HEK293T (cell line): ENCODE data around the gene TAT.

Source experiments
- CTCF ChIA-PET: fragments of 350-600 bp; formaldehyde crosslinking; extraction: SDS; loops from one replicate; lab custom pipeline; 2021; ENCODE audit warnings: antibody characterized with exemption, inconsistent platforms; lab: Yijun Ruan, JAX
- POLR2A ChIA-PET: fragments of 350-600 bp; formaldehyde crosslinking; extraction: SDS; loops from one replicate; lab custom pipeline; 2020; ENCODE audit warnings: antibody characterized with exemption, inconsistent platforms; lab: Yijun Ruan, JAX
- DNase-seq: peaks from one replicate; pipeline ENCODE4 v3.0.0; 2012; ENCODE audit warnings: mixed read lengths; ENCODE audit errors: extremely low spot score
- ARNT ChIP-seq: fragments of 450-650 bp; IDR thresholded peaks from 2 replicates; pipeline ENCODE4 v1.6.1; 2017; ENCODE audit warnings: mild to moderate bottlenecking
- BHLHE40 ChIP-seq: fragments of 450-650 bp; IDR thresholded peaks from 2 replicates; pipeline ENCODE4 v1.6.1; 2016; ENCODE audit warnings: mild to moderate bottlenecking, moderate library complexity, borderline replicate concordance
- CTBP1 ChIP-seq: fragments of 450-650 bp; IDR thresholded peaks from 2 replicates; pipeline ENCODE4 v1.6.1; 2016; ENCODE audit warnings: borderline replicate concordance
- ELF4 ChIP-seq: fragments of 450-650 bp; IDR thresholded peaks from 2 replicates; pipeline ENCODE4 v1.6.1; 2017; ENCODE audit warnings: antibody characterized with exemption
- FOXA1 ChIP-seq: fragments of 450-650 bp; IDR thresholded peaks from 2 replicates; pipeline ENCODE4 v1.6.1; 2016; ENCODE audit warnings: mild to moderate bottlenecking
- FOXK2 ChIP-seq: fragments of 450-650 bp; IDR thresholded peaks from 2 replicates; pipeline ENCODE4 v1.6.1; 2016; ENCODE audit warnings: mild to moderate bottlenecking
- FOXM1 ChIP-seq: fragments of 450-650 bp; IDR thresholded peaks from 2 replicates; pipeline ENCODE4 v1.6.1; 2017; ENCODE audit warnings: mild to moderate bottlenecking, borderline replicate concordance
- HDGF ChIP-seq: fragments of 450-650 bp; IDR thresholded peaks from 2 replicates; pipeline ENCODE4 v1.6.1; 2017; ENCODE audit warnings: antibody characterized with exemption, borderline replicate concordance
- L3MBTL2 ChIP-seq: fragments of 450-650 bp; conservative IDR thresholded peaks from 2 replicates; pipeline ENCODE4 v1.6.1; 2016; ENCODE audit warnings: mild to moderate bottlenecking
- LEF1 ChIP-seq: fragments of 450-650 bp; IDR thresholded peaks from 2 replicates; pipeline ENCODE4 v1.6.1; 2017; ENCODE audit warnings: mild to moderate bottlenecking, borderline replicate concordance
- NFRKB ChIP-seq: fragments of 450-650 bp; IDR thresholded peaks from 2 replicates; pipeline ENCODE4 v1.6.1; 2016; ENCODE audit warnings: mild to moderate bottlenecking, moderate library complexity
- SP1 ChIP-seq: fragments of 450-650 bp; IDR thresholded peaks from 2 replicates; pipeline ENCODE4 v1.6.1; 2017
- SUZ12 ChIP-seq: fragments of 450-650 bp; IDR thresholded peaks from 2 replicates; pipeline ENCODE4 v1.6.1; 2016; ENCODE audit warnings: mild to moderate bottlenecking
- TARDBP ChIP-seq: fragments of 450-650 bp; IDR thresholded peaks from 2 replicates; pipeline ENCODE4 v1.6.1; 2016
- ZNF384 ChIP-seq: fragments of 450-650 bp; IDR thresholded peaks from 2 replicates; pipeline ENCODE4 v1.6.1; 2016
- TF ChIP-seq, protein P1 (sequence below): fragments of 450-650 bp; IDR thresholded peaks from 2 replicates; pipeline ENCODE4 v1.6.1; 2016

TAT gene

GRCh38 chr16:71542377-71542776 lies 34.5 kb downstream of the TAT start:
- ChIA-PET POLR2A (interaction anchor here (0.6 kb wide), 1 partner anchor 69 kb away, joined by 3 read pairs; no protein-coding TSS in a partner anchor), CTCF (interaction anchor here (0.6 to 1.1 kb wide), 7 partner anchors 8 to 317 kb away, joined by 3 to 5 read pairs (median 3); partner anchors contain the start of gene CHST4)

GRCh38 chr16:71537643-71538042 lies 39.2 kb downstream of the TAT start:
- TF ChIP-seq FOXM1, result no peak
- no peak for TF ChIP-seq L3MBTL2
- CTCF ChIA-PET, result interaction anchor here (0.9 to 1.7 kb wide), 3 partner anchors 11 to 73 kb away, joined by 3 to 8 read pairs (median 5); partner anchors contain the start of gene CHST4

More at GRCh38 chr16:71542377-71542776, 34.5 kb downstream of the TAT start:
- DNase-seq, result peak; percentile 74
- no peak for TF ChIP-seq L3MBTL2
- no peak for TF ChIP-seq ZNF384
- TF ChIP-seq SP1, result no peak
- no peak for TF ChIP-seq FOXK2
- TF ChIP-seq LEF1, result no peak
- no peak for TF ChIP-seq FOXM1
- no peak for TF ChIP-seq ARNT
- TF ChIP-seq CTBP1, result no peak

DNA sequence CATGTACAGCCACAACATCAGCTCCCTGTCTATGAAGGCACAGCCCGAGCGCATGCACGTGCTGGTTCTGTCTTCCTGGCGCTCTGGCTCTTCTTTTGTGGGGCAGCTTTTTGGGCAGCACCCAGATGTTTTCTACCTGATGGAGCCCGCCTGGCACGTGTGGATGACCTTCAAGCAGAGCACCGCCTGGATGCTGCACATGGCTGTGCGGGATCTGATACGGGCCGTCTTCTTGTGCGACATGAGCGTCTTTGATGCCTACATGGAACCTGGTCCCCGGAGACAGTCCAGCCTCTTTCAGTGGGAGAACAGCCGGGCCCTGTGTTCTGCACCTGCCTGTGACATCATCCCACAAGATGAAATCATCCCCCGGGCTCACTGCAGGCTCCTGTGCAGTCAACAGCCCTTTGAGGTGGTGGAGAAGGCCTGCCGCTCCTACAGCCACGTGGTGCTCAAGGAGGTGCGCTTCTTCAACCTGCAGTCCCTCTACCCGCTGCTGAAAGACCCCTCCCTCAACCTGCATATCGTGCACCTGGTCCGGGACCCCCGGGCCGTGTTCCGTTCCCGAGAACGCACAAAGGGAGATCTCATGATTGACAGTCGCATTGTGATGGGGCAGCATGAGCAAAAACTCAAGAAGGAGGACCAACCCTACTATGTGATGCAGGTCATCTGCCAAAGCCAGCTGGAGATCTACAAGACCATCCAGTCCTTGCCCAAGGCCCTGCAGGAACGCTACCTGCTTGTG lies 40.0 kb downstream of the TAT start:
- DNase-seq, result no peak
- CTCF ChIA-PET, result interaction anchor here (1.5 kb wide), 1 partner anchor 57 kb away, joined by 3 read pairs; no protein-coding TSS in a partner anchor
- POLR2A ChIA-PET, result no interaction called here
- TF ChIP-seq, protein P1, sequence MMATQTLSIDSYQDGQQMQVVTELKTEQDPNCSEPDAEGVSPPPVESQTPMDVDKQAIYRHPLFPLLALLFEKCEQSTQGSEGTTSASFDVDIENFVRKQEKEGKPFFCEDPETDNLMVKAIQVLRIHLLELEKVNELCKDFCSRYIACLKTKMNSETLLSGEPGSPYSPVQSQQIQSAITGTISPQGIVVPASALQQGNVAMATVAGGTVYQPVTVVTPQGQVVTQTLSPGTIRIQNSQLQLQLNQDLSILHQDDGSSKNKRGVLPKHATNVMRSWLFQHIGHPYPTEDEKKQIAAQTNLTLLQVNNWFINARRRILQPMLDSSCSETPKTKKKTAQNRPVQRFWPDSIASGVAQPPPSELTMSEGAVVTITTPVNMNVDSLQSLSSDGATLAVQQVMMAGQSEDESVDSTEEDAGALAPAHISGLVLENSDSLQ, result no peak
- TF ChIP-seq FOXK2, result no peak

More at GRCh38 chr16:71537643-71538042, 39.2 kb downstream of the TAT start:
- DNase-seq, result peak; percentile 59
- POLR2A ChIA-PET, result no interaction called here

- ChIA-PET CTCF (interaction anchor here (0.5 to 0.6 kb wide), 2 partner anchors 9 to 78 kb away, joined by 3 read pairs; no protein-coding TSS in a partner anchor), POLR2A (no interaction called here)
- TF ChIP-seq HDGF, result no peak
- TF ChIP-seq ELF4, result no peak
- TF ChIP-seq FOXA1, result no peak
- no peak for TF ChIP-seq LEF1
- TF ChIP-seq ARNT, result no peak
- no peak for TF ChIP-seq FOXM1
- DNase-seq, result no peak
These were observed 44.5 kb downstream of the TAT start for GRCh38 chr16:71532366-71532765.

DNA sequence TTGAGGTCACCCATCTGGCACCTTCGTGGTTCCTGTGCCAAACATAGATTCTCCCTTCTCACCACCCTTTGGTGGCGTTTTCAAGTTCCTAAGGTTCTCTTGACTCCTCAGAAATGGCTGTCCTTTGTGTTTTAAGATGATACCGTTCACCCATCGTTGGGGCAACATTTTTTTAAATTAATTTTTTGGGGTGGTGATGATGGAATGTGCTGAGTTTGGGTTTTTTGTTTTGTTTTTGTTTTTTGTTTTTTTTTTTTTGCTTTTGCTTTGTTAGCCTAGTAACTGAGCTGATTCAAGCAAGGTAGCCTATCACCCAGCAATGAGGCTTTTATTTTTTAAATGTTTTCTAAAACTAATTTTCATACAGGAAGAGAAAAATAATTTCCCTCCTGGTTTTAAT lies 48.0 kb downstream of the TAT start:
- POLR2A ChIA-PET, result no interaction called here
- DNase-seq, result no peak
- CTCF ChIA-PET, result interaction anchor here (0.8 kb wide), 1 partner anchor 10 kb away, joined by 4 read pairs; no protein-coding TSS in a partner anchor
- TF ChIP-seq CTBP1 (no peak), ARNT (no peak), SUZ12 (no peak), TARDBP (no peak), ZNF384 (no peak), SP1 (no peak), BHLHE40 (no peak), NFRKB (no peak), ELF4 (no peak), FOXK2 (no peak), HDGF (no peak), LEF1 (no peak), FOXA1 (no peak), FOXM1 (no peak)
- TF ChIP-seq, protein P1, result no peak

- ChIA-PET POLR2A (no interaction called here), CTCF (no interaction called here)
- TF ChIP-seq ELF4 (no peak), SUZ12 (no peak), ZNF384 (no peak), LEF1 (no peak), HDGF (no peak), ARNT (no peak), NFRKB (no peak), TARDBP (no peak), CTBP1 (no peak), FOXM1 (no peak), L3MBTL2 (no peak), FOXK2 (no peak), BHLHE40 (no peak)
- TF ChIP-seq, protein P1, result no peak
- DNase-seq, result no peak
These were observed 48.6 kb downstream of the TAT start for GRCh38 chr16:71528257-71528656.
